Superior temporal gyrus (tissue), 1 donor: Measurements from ENCODE around the gene CDH6.
A peak's percentile ranks its signal among the peaks of the same experiment; 100 is the strongest.

Experiments
- DNase-seq: peaks from one replicate; pipeline ENCODE4 v3.0.0-alpha.2; 2016; ENCODE audit errors: extremely low spot score

The CDH6 gene

GRCh38 chr5:31193591-31194467, at the start of gene CDH6:
Gene CDH6, plus strand, starts transcription at chr5:31193686. Its CDS starts 73,788 bp downstream, at chr5:31267474.
- peak; percentile 49 for DNase-seq

GRCh38 chr5:31144364-31144763, 49.1 kb upstream of the CDH6 start:
- DNase-seq = no peak

- no peak for DNase-seq
These were observed 44.5 kb upstream of the CDH6 start for GRCh38 chr5:31148959-31149475.

GRCh38 chr5:31153521-31153920, 40.0 kb upstream of the CDH6 start:
- no peak for DNase-seq

- DNase-seq = peak; percentile 28
These were observed 36.8 kb upstream of the CDH6 start for GRCh38 chr5:31156631-31157160.

GRCh38 chr5:31157720-31158119, 35.8 kb upstream of the CDH6 start:
- no peak for DNase-seq

- DNase-seq = no peak
These were observed 34.8 kb upstream of the CDH6 start for GRCh38 chr5:31158686-31159085.

GRCh38 chr5:31161781-31162181, 31.7 kb upstream of the CDH6 start:
- no peak for DNase-seq

GRCh38 chr5:31165729-31166128, 27.8 kb upstream of the CDH6 start:
- DNase-seq = no peak

GRCh38 chr5:31169379-31169778, 24.1 kb upstream of the CDH6 start:
- no peak for DNase-seq

- no peak for DNase-seq
These were observed 20.6 kb upstream of the CDH6 start for GRCh38 chr5:31172881-31173280.

- no peak for DNase-seq
These were observed 19.9 kb upstream of the CDH6 start for GRCh38 chr5:31173614-31174013.

- no peak for DNase-seq
These were observed 12.0 kb upstream of the CDH6 start for GRCh38 chr5:31181376-31181987.

- DNase-seq = no peak
These were observed 11.3 kb upstream of the CDH6 start for GRCh38 chr5:31182136-31182535.

- DNase-seq = no peak
These were observed 7.5 kb upstream of the CDH6 start for GRCh38 chr5:31185951-31186350.

GRCh38 chr5:31186672-31187267, 6.7 kb upstream of the CDH6 start:
- peak; percentile 81 for DNase-seq

- no peak for DNase-seq
These were observed 5.9 kb upstream of the CDH6 start for GRCh38 chr5:31187591-31187990.

- no peak for DNase-seq
These were observed 1.0 kb upstream of the CDH6 start for GRCh38 chr5:31192442-31192841.

- no peak for DNase-seq
These were observed 370 bp upstream of the CDH6 start for GRCh38 chr5:31193116-31193515.

GRCh38 chr5:31194468-31194813, 955 bp downstream of the CDH6 start:
- no peak for DNase-seq

GRCh38 chr5:31194892-31195555, 1.5 kb downstream of the CDH6 start:
- DNase-seq = no peak

GRCh38 chr5:31196309-31196708, 2.8 kb downstream of the CDH6 start:
- DNase-seq = no peak
